Keratinocyte (primary cell): Measurements from ENCODE around the gene TMEM17.

ENCODE experiments used
- EZH2 ChIP-seq: IDR thresholded peaks from one replicate; pipeline ENCODE4 v1.6.1; 2012; ENCODE audit warnings: inconsistent platforms, mild to moderate bottlenecking, low read length, moderate library complexity
- TF ChIP-seq, protein P1 (sequence below), 3 experiments: IDR thresholded peaks in 1 of 3; conservative IDR thresholded peaks in 1 of 3; optimal IDR thresholded peaks in 1 of 3; 2 replicates in 2 of 3; 3 replicates in 1 of 3; pipeline versions ENCODE3 to v1.5.1; 2011; ENCODE audit warnings: low read length in 3 of 3, mild to moderate bottlenecking in 3 of 3, moderate library complexity in 2 of 3, control low read depth in 1 of 3, inconsistent platforms in 1 of 3; ENCODE audit not compliant: insufficient read depth in 2 of 3; ENCODE audit errors: extremely low read depth in 1 of 3

DNA sequence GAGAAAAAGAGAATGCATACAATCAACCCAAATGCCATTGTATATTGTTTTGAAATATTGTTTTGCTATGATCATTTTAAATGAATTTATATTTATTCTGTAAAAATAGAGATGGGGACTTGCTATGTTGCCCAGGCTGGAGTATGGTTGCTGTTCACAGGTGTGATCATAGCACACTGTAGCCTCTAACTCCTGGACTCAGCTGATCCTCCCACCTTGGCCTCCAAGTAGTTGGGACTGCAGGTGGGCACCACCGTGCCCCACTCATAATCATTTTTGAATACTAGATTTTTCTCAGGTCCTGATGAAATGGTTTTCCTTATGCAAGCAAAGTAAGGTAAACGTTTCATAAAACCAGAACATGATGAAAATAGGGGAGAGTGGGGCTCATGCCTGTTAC is 46.3 kb downstream of the TMEM17 start:
- TF ChIP-seq, protein P1, sequence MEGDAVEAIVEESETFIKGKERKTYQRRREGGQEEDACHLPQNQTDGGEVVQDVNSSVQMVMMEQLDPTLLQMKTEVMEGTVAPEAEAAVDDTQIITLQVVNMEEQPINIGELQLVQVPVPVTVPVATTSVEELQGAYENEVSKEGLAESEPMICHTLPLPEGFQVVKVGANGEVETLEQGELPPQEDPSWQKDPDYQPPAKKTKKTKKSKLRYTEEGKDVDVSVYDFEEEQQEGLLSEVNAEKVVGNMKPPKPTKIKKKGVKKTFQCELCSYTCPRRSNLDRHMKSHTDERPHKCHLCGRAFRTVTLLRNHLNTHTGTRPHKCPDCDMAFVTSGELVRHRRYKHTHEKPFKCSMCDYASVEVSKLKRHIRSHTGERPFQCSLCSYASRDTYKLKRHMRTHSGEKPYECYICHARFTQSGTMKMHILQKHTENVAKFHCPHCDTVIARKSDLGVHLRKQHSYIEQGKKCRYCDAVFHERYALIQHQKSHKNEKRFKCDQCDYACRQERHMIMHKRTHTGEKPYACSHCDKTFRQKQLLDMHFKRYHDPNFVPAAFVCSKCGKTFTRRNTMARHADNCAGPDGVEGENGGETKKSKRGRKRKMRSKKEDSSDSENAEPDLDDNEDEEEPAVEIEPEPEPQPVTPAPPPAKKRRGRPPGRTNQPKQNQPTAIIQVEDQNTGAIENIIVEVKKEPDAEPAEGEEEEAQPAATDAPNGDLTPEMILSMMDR (optimal IDR thresholded peaks at IDR 0.05 in 1 of 3, IDR thresholded peaks at IDR 0.05 in 1 of 3, conservative IDR thresholded peaks at IDR 0.05 in 1 of 3; ENCODE audit: extremely low read depth in 1 of 3, insufficient read depth in 2 of 3, low read length in 3 of 3), result no peak
- TF ChIP-seq EZH2, result no peak
